ENCODE results near the gene FAR2. TPM values are rescaled to one million over a fixed set of nuclear protein-coding genes. Genes with fewer than 3 reads are reported as not detected.

FAR2 gene
- total and polyA plus RNA-seq, 2 experiments from 2014 or later, result 18.7 to 22.6 TPM

GRCh38 chr12:29150462-29150861 lies 1.4 kb downstream of the FAR2 start (continued):
- TF ChIP-seq CTCF (conservative IDR thresholded peaks at IDR 0.05; ENCODE audit: low read depth in 2 of 2) (no peak), EZH2 (IDR thresholded peaks at IDR 0.05; ENCODE audit: low read depth, unreplicated experiment) (no peak), CREB1 (CRISPR knock-in tag; IDR thresholded peaks at IDR 0.05; ENCODE audit: low read depth) (no peak), ZNF114 (CRISPR knock-in tag; IDR thresholded peaks at IDR 0.05) (no peak), EZH2phosphoT487 (IDR thresholded peaks at IDR 0.05; ENCODE audit: unreplicated experiment) (no peak), ZNF331 (CRISPR knock-in tag; IDR thresholded peaks at IDR 0.05; ENCODE audit: low read depth) (no peak), NANOG (IDR thresholded peaks at IDR 0.05; ENCODE audit: borderline replicate concordance) (no peak), POLR2AphosphoS5 (IDR thresholded peaks at IDR 0.05; ENCODE audit: low read depth) (no peak)

- Mint-ChIP-seq H3K27me3 (ENCODE audit: insufficient read depth, low read depth, poor library complexity) (peaks cover 18% of the 10 kb centered on the region), H3K27ac (peak overlapping the region; percentile 80; the same call in 1 of the 2 replicates)
Measured at GRCh38 chr12:29152223-29152868, 3.3 kb downstream of the FAR2 start.

More at GRCh38 chr12:29152223-29152868, 3.3 kb downstream of the FAR2 start:
- no peak overlapping the region for H3K4me3 Mint-ChIP-seq
- H3K36me3 Mint-ChIP-seq (ENCODE audit: low read depth), result no peaks in the 10 kb centered on the region; the same call in 2 of the 3 replicates
- Histone ChIP-seq H2AFZ (no peak overlapping the region), H4K20me1 (replicated peaks; ENCODE audit: insufficient read depth) (no peaks in the 10 kb centered on the region), H3K27ac (ENCODE audit: low read depth) (peak overlapping the region; percentile 27; the same call in 1 of the 2 replicates), H3K27me3 (ENCODE audit: insufficient read depth) (peaks cover 8% of the 10 kb centered on the region; the same call in 1 of the 2 replicates), H3K4me3 (no peak overlapping the region), H3K36me3 (ENCODE audit: insufficient read depth) (no peaks in the 10 kb centered on the region), H3F3A (replicated peaks; ENCODE audit: low read depth) (no peaks in the 10 kb centered on the region), H3K79me2 (replicated peaks; ENCODE audit: insufficient read depth) (peaks cover 34% of the 10 kb centered on the region), H3K4me2 (peak overlapping the region; percentile 21; the same call in 1 of the 2 replicates), H3K4me1 (ENCODE audit: insufficient read depth) (peaks cover 35% of the 10 kb centered on the region), H3K9me2 (ENCODE audit: insufficient read depth) (no peaks in the 10 kb centered on the region)
- no peaks in the 10 kb centered on the region for H3K9me3 Mint-ChIP-seq
- peaks cover 48% of the 10 kb centered on the region for H3K4me1 Mint-ChIP-seq
- DNase-seq (ENCODE audit: low spot score) (no peak), ATAC-seq (no peak)
- TF ChIP-seq ZNF114 (CRISPR knock-in tag; IDR thresholded peaks at IDR 0.05) (no peak), REST (IDR thresholded peaks at IDR 0.05; ENCODE audit: unreplicated experiment) (no peak)

All from GM23338 (cell line).